GM18858 (cell line): ENCODE measurements around the gene NOTCH1.
"Not testable (repeated sequence)": the region's sequence is repeated elsewhere in the genome, so short reads cannot be mapped to it uniquely, and the experiment has no call there.

Experiments used
- ATAC-seq: cut with Tn5 transposase; IDR thresholded peaks from one replicate; pipeline ENCODE4 v1.9.1; 2021; ENCODE audit not compliant: unreplicated experiment

Gene NOTCH1

GRCh38 chr9:136565086-136565714 lies 19.4 kb upstream of the NOTCH1 start:
- no peak for ATAC-seq

DNA sequence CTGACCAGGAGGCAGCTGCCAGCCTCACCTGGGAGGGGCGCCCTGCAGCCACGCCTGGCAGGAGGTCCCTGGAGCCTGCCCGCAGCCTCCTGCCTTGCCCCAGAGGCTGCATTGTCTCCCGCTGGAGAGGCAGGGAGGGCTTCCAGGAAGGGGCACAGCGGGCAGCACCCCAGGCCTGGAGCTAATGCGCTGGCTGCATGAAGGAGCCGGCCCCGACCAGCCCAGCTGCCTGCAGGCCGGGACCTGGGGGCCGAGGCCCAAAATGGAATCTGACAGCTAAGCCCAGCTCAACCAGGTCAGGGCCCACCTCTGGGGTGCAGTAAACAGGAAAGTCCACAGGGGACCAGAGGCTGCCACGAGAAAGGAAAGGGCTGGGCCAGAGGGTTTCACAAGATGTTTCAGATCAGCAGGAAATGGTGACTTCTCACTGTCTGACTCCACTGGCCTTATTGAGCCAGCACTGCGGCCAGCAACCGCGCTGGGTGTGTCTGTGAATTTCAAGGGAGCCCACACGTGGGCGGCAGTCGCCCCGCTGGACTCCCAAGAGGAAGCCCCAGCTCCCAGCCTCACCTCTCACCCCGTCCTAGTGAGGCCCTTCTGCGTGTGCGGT lies 18.6 kb upstream of the NOTCH1 start:
- no peak for ATAC-seq

GRCh38 chr9:136563646-136564325 lies 17.9 kb upstream of the NOTCH1 start:
- ATAC-seq = no peak

- no peak for ATAC-seq
Measured at GRCh38 chr9:136562746-136563495, 17.1 kb upstream of the NOTCH1 start.

- ATAC-seq = no peak
Measured at GRCh38 chr9:136561779-136562178, 15.9 kb upstream of the NOTCH1 start.

DNA sequence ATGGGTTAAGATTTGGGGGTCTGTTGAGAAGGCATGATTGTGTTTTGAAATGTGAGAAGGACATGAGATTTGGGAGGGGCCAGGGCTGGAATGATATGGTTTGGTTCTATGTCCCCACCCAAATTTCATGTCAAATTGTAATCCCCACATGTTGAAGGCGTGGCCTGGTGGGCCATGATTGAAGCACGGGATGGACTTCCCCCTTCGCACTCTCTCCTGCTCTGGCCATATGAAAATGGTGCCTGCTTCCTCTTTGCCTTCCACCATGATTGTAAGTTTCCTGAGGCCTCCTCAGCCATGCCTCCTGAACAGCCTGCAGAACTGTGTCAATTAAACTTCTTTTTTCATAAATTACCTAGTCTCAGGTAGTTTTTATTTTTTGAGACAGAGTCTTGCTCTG lies 14.7 kb upstream of the NOTCH1 start:
- no peak for ATAC-seq

DNA sequence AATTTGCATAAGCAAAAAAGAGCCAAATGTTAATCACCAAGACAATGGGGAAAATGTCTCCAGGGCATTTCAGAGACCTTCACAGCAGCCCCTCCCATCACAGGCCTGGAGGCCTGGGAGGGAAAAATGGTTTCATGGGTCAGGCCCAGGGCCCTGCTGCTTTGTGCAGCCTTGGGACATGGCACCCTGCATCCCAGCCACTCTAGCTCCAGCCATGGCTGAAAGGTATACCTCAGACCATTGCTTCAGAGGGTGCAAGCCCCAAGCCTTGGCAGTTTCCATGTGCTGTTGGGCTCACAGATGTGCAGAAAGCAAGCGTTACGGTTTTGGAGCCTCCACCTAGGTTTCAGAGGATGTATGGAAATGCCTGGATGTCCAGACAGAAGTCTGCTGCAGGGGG lies 13.5 kb upstream of the NOTCH1 start:
- ATAC-seq = not testable (repeated sequence)

- not testable (repeated sequence) for ATAC-seq
Measured at GRCh38 chr9:136558846-136559245, 13.0 kb upstream of the NOTCH1 start.

- no peak for ATAC-seq
Measured at GRCh38 chr9:136558373-136558772, 12.5 kb upstream of the NOTCH1 start.

- no peak for ATAC-seq
Measured at GRCh38 chr9:136557036-136557435, 11.2 kb upstream of the NOTCH1 start.

DNA sequence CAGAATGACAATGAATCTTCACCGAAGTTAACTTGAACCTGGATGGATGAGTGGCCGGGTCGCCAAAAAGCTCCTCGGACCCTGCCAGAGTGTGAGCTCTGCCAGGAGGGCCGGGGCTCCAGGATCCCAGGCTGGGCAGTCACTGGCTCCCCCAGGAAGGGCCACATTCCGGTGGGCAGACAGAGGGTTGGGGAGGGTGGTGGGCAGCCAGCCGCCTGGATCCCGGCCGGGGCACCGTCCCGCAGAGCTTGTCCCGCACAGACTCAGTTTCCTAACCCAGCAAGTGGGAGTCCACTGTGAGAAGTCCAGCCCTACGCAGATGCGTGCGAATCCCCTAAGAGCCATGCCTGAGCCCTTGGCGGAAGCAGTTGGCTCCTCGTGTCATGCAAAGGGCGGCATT lies 10.3 kb upstream of the NOTCH1 start:
- ATAC-seq = no peak

DNA sequence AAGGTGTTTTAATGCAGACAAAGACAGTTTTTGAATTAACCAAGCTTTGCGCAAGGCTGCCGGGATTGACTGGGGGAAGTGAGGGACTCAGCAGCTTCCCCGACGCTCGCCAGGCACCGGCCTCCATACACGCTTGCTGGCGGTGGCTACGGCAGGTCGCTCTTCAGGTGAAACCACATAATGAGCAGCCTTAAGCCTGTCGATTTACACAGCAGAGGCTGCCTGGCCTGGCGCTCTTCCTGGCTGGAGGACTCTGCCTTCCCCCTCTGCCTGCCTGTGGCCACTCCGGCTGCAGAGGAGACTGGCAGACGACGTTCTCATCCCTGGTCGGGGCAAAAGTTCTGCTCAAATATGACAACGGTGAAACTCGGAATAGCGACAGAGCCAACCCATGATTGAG lies 9.0 kb upstream of the NOTCH1 start:
- no peak for ATAC-seq

DNA sequence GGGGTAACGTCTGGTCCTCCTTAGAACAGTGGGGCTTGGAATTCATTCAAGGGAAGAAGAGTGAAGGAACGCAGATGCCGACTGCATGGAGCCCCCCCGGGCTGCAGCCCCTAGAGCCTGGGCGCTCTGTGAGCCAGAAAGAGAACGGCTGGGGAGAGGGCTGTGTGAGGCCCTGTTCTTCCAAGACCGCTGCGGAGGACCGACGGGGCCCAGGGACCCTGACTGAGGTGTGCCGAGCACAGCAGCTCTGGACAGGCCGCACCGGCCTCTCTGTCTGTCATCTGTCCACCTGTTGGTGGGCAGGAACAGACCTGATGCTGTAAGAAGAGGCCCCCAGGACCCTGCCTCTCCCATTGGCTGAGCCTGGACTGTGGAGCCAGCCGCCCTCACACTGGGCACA lies 7.7 kb upstream of the NOTCH1 start:
- ATAC-seq = no peak

DNA sequence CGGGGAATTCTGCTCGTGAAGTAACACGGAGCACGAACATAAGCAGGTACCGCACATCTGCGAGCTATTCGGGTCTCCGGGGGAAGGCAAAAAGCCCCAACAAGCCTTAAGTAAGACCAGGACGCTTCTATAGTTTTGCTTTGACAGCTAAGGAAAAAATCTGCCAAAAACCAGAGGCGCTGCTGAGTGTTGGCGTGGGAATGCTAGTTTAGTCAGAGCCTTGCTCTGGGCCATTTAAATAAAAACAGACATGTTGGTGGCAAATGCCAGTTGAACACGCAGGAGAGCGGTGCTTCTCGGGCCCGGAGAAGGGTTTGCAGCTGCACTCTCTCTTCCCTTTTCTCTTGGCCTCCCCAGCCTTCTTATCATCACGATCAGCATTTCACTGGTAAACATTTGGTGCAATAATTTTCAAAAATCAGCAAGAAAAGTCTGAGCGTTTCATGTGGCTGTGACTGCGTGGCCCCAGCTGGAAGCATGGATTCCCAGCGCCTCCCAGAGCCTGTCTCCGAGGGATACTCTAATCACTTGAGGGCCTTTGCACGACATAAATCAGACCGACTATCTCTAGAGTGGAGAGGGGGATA lies 6.4 kb upstream of the NOTCH1 start:
- no peak for ATAC-seq

GRCh38 chr9:136551401-136552116 lies 5.7 kb upstream of the NOTCH1 start:
- ATAC-seq = no peak

- ATAC-seq = no peak
Measured at GRCh38 chr9:136550439-136551289, 4.8 kb upstream of the NOTCH1 start.

- no peak for ATAC-seq
Measured at GRCh38 chr9:136549010-136549980, 3.4 kb upstream of the NOTCH1 start.

GRCh38 chr9:136547508-136548215 lies 1.8 kb upstream of the NOTCH1 start:
- no peak for ATAC-seq
